CD4-positive, alpha-beta T cell treated with Interleukin-15 for 4 hours (primary cell): ENCODE results near the gene NSMF.
"Not testable (repeated sequence)": the region's sequence is repeated elsewhere in the genome, so short reads cannot be mapped to it uniquely, and the experiment has no call there.

Source experiments
- DNase-seq: peaks from one replicate; pipeline ENCODE4 v3.0.0-alpha.2; 2020; ENCODE audit warnings: low spot score

Gene NSMF

GRCh38 chr9:137459601-137460362 lies 648 bp upstream of the NSMF start:
- DNase-seq = no peak

- no peak for DNase-seq
These were observed 661 bp downstream of the NSMF start for GRCh38 chr9:137458194-137459151.

DNA sequence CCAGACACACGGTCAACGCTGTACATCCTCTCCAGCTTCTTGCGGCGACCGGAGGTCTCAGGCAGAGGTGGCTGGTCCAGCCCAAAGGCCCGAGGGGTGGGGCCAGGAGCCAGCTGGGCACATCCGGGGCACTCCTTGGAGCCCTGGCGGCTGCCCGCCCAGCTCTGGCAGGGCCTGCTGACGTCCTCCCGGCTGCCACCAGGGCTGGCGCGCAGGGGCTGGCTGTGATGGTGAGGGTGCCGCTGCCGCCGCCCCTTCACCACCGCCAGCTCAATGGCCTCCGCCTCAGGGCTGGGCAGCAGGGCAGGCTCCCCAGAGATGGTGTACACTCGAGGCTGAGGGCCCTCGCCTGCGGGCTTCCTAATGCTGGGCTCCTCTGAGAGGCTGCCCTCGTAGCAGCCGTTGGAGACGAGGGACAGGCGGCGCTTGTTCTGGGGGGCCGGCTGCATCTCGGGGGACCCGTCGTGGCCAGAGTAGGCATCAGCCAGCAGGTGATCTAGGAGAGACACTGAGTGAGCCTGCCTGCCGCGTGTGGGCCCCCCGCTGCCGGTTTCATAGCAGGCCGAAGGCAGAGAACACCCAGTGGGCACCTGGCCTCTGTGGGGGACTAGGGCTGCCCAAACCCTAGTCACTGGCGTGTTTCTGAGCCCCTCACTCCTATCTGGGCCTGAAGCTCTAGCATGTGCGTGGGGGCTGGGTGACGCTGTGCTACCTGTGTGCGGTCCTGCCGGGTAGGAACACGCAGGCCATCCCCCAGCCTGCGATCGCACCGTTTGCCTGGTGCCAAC lies 1.5 kb downstream of the NSMF start:
- no peak for DNase-seq

GRCh38 chr9:137456864-137457405 lies 2.2 kb downstream of the NSMF start:
- no peak for DNase-seq

DNA sequence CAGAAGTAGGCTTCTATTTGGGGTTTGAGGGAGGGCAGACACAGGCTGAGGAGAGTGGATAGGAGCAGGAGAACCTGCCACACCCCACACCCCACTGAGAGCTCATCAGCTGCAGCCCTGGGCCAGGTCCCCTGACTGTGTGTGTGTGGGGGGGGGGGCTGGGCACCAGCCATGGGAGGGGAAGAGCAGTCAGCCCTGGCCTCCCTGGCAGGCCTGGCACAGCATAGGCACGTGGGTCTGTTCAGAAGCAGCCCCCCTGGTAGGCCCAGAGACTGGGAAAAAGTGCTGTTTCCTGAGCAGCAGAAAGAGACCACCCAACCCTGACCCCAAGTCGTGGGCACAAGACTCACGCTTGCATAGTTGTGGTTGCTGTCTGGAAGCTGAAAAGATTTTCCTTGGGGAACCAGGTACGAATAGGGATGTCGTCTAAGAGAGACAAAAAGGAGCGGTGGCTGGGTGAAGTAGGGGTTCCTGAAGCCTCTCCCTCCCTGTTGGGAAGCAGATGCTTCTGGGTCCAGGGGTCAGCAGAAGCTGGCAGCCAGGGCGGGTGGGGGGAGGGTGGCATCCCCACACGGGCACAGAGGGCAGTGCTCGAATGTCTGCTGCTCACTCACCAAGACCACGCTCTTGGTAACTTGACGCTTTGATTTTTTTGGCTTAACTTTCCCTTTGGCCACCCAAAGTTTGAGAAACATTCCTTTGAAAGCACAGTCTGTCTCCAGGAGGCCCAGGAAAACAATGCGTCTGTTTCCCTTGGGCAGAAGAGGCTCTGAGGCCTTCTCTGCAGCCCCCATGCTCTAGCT lies 2.9 kb downstream of the NSMF start:
- no peak for DNase-seq

DNA sequence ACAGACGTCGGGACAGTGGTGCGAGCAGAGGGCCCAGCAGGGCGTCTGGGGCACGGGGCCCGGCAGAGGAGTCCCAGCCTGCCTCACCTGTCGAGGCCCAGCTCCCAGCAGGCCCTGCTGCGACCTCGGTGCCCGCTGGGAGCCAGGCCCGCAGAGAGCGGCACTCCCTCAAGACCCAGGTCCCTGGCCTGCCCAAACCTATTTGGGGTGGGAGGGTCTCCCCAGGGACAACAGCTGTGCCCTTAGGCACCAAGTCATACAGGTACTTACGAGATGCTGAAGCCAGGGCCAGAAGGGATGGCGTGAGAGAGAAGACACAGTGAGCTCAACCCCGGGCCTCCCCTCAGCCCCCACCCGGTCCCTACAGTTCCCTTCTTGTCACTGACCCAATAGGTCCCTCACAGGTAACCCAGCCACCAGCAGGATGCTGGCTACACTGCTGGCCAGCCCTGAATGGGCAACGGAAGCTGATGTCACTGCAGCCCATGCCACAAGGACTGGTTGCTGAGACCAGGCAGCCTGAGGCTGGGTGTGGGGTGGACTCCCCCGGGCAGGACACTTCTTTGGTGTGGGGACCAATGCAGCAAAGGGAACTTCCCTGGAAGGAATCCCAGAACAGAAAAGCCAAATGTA lies 3.7 kb downstream of the NSMF start:
- DNase-seq = no peak

DNA sequence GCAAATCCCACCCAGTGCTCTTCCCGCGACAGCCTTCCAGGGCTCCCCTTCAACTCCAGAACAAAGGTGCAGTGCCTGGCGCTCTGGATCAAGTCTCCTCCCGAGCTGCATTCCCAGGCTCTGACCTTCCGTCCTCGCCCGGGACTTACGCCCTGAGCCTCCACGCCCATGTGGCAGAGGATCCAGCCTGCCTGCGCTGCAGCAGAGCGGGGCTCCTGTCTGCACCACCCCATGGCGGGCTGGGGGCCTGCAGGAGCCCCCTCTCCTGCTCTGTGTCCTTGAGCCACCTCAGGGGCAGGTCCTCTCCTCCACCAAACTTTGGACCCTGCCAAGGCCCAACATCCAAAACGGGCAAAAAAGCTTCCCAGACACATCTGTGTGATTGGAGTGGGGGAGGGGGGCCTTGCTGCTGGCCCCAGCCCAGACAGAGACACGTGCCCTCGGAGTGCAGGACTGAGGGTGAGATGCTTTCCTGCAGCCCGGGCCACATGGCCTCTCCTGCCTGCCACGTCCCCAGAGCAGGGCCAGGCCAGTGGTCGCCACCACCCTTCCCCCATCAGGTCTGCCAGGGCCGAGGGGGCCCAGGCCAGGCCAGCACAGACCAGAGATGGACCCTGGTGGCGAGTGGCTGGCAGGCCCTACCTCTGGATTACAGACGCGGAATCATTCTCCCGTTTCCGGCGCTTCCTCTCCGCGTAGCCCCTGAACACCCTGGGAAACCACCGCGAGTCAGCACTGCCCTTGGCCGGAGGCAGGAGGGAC lies 4.4 kb downstream of the NSMF start:
- no peak for DNase-seq

- no peak for DNase-seq
These were observed 5.0 kb downstream of the NSMF start for GRCh38 chr9:137454145-137454596.

GRCh38 chr9:137453643-137454081 lies 5.5 kb downstream of the NSMF start:
- DNase-seq = peak; percentile 39

DNA sequence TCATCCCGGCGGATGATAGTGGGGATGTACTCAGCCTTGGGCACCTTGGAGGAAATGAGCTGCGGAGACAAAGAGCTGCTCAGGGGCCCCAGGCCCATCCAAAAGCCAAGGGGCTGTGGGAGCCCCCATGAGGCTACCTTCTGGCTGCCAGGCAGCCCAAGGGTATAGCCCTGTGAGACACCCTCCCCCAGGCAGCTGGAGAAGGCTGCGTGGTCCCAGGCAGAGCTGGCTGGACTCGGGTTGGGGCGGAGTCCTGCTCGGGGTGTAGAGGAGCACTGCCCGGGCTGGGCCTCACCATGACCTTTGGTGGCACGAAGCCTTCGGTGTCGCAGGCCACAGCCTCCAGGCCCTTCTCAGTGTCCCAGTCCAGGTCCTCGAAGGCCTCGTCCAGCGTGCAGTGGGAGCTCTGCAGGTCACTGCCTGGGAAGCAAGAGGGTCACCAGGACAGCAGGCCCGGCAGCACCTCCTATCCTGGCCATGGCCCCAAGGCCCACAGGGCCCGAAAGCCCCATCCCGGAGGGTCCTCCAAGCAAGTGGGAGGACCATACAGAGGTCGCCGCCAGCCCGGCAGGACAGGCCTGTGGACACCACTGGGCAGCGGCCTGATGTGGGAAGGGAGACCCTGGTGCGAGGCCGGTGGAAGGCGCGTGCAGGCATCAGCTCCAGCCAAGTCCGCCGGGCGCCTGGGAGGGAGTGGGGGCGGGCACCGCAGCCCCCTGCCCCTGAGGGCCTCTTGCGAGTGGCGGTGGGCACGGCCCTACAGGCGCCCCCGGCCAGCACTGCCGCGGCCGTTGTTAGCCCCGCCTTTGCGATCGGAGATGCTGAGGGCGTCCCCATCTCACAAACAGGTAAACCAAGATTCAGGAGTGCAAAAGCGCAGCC lies 6.1 kb downstream of the NSMF start:
- DNase-seq = no peak

DNA sequence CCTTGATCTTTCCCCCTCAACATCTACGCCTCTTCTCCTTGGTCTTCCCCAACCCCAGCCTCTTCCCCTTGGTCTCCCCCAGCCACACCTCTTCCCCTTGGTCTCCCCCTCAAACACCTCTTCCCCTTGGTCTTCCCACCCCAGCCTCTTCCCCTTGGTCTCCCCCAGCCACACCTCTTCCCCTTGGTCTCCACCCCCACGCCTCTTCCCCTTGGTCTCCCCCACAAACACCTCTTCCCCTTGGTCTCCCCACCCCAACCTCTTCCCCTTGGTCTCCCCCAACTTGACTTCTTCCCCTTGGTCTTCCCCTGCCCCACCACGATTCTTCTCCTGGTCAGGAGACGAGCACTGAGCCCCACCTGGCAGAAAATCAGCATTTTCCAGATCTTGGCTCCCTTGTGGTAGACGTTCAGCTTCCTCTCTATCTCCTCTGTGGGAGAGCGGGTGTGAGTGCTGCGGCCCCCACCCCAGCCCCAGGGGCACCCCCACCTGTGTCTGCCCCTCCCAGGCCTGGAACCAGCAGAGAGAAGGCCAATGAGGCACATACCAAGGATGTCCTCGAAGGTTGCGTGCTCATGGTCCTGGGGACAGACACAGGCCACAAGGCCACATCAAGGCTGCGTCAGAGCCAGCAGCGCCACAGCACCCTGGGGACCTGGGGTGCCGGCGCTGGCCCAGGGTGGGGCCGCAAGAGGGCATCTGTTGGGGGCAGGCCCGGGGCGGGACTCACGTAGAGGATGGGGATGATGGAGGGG lies 7.0 kb downstream of the NSMF start:
- no peak for DNase-seq

DNA sequence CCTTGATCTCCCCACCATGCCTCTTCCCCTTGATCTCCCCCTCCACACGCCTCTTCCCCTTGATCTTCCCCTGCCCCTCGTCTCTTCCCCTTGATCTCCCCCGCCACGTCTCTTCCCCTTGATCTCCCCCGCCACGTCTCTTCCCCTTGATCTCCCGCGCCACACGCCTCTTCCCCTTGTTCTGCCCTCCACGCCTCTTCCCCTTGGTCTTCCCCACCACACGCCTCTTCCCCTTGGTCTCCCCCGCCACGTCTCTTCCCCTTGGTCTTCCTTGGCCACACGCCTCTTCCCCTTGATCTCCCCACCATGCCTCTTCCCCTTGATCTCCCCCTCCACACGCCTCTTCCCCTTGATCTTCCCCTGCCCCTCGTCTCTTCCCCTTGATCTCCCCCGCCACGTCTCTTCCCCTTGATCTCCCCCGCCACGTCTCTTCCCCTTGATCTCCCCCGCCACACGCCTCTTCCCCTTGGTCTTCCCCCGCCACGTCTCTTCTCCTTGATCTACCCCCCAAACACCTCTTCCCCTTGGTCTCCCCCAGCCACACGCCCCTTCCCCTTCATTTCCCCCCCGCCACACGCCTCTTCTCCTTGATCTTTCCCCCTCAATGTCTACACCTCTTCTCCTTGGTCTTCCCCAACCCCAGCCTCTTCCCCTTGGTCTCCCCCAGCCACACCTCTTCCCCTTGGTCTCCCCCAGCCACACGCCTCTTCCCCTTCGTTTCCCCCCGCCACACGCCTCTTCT lies 7.7 kb downstream of the NSMF start:
- not testable (repeated sequence) for DNase-seq

GRCh38 chr9:137450539-137451222 lies 8.5 kb downstream of the NSMF start:
- peak; percentile 34 for DNase-seq

GRCh38 chr9:137449931-137450538 lies 9.1 kb downstream of the NSMF start:
- peak; percentile 17 for DNase-seq

DNA sequence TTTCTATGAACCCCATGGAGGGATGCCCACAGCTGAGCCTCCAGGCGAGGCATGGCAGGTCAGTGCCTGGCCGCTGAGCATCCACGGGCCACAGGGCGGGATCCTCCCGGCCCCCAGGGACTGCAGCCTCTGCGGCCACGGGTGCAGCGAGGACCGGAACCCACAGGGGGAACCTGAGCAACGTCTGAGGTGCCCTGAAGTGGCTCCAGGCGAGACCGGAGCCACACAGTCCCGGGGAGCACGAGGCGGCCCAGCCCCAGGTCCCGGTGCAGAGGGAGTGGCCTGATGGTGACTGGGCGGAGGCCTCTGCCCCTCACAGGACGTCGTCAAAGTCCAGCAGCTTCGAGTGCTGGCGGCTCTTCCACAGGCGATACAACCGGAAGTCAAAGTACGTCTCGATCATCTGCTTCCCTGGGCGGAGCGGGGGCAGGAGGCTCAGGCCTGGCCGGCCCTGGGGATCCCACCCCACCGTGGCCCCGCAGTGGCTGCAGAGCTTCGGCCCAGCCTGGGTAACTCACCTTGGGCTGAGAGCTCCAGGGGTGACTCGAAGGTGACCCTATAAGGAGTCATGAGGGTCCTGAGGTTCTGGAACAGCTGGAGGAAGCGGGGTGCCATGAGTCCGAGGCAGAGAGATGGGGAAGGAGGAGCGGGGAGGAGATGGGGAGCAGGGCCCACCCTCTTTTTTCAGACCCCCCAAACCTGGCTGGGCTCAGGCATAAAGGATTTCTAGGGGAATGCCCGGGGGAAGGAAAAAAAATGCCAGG lies 9.9 kb downstream of the NSMF start:
- DNase-seq = no peak

- no peak for DNase-seq
These were observed 10.6 kb downstream of the NSMF start for GRCh38 chr9:137448602-137448962.
